ENCODE results near the gene GAMT. TPM values are rescaled to one million over a fixed set of nuclear protein-coding genes. Genes with fewer than 3 reads are reported as not detected.

Gene GAMT
- total RNA-seq, 4 donors from 2014 or later, result 43.8 to 120 (median 94.4) TPM

DNA sequence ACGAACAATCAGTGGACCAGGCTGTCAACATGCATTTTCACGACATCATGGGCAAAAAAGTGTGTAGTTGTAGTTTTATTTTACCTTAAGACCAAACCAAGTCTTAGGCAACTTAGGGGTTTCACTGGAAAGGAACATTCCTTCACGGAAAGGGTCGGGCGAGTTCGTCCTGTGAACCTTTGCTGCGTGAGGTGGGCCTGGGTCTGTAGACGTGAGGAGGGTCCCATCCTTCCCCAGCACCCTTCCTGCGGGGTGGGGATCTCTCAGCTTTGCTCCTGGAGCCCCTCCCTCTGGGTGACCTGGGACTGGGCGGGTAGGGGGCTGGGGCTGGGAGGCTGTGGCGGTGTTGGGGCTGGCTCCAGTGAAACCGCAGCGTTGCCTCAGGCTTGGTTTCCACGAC, 24.6 kb upstream of the GAMT start:
- no peaks in the 10 kb centered on the region for H3K27me3 ChIP-seq
- 82 to 84% methylated on average over 12 to 14 of the region's 14 CpGs for WGBS, 2 donors
- no peak overlapping the region for H3K4me3 ChIP-seq
- no peak for DNase-seq (ENCODE audit: low spot score in 2 of 2)
- no peaks in the 10 kb centered on the region for H3K9me3 ChIP-seq
- TF ChIP-seq, protein P1, sequence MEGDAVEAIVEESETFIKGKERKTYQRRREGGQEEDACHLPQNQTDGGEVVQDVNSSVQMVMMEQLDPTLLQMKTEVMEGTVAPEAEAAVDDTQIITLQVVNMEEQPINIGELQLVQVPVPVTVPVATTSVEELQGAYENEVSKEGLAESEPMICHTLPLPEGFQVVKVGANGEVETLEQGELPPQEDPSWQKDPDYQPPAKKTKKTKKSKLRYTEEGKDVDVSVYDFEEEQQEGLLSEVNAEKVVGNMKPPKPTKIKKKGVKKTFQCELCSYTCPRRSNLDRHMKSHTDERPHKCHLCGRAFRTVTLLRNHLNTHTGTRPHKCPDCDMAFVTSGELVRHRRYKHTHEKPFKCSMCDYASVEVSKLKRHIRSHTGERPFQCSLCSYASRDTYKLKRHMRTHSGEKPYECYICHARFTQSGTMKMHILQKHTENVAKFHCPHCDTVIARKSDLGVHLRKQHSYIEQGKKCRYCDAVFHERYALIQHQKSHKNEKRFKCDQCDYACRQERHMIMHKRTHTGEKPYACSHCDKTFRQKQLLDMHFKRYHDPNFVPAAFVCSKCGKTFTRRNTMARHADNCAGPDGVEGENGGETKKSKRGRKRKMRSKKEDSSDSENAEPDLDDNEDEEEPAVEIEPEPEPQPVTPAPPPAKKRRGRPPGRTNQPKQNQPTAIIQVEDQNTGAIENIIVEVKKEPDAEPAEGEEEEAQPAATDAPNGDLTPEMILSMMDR (IDR thresholded peaks at IDR 0.05), result no peak
- TF ChIP-seq POLR2A (IDR thresholded peaks at IDR 0.05) (no peak), EP300 (IDR thresholded peaks at IDR 0.05) (no peak)
- peaks cover 0 to 5% (median 0%) of the 10 kb centered on the region in 4 donors for H3K4me1 ChIP-seq
- H3K27ac ChIP-seq, result no peak overlapping the region
- peaks cover 0 to 100% (median 27%) of the 10 kb centered on the region in 3 donors for H3K36me3 ChIP-seq

- no peak for TF ChIP-seq POLR2A (IDR thresholded peaks at IDR 0.05)
- TF ChIP-seq EP300 (IDR thresholded peaks at IDR 0.05), result no peak
- TF ChIP-seq, protein P1 (IDR thresholded peaks at IDR 0.05), result no peak
- Histone ChIP-seq H3K27me3 (no peaks in the 10 kb centered on the region), H3K4me1 (peaks cover 0 to 5% (median 0%) of the 10 kb centered on the region in 4 donors), H3K9me3 (no peaks in the 10 kb centered on the region), H3K27ac (no peak overlapping the region), H3K36me3 (peaks cover 0 to 100% (median 24%) of the 10 kb centered on the region in 3 donors), H3K4me3 (no peak overlapping the region)
- 88 to 91% methylated on average over 33 of the region's 33 CpGs for WGBS, 2 donors
- no peak for DNase-seq (ENCODE audit: low spot score in 2 of 2)
Measured at GRCh38 chr19:1425102-1425837, 23.9 kb upstream of the GAMT start.

- H3K9me3 ChIP-seq, result no peaks in the 10 kb centered on the region
- no peaks in the 10 kb centered on the region for H3K27me3 ChIP-seq
- no peak for DNase-seq (ENCODE audit: low spot score in 2 of 2)
- TF ChIP-seq EP300 (IDR thresholded peaks at IDR 0.05) (no peak), POLR2A (IDR thresholded peaks at IDR 0.05) (no peak)
- TF ChIP-seq, protein P1 (IDR thresholded peaks at IDR 0.05), result no peak
- peak overlapping the region in 1 of 4 donors; percentile 17 for H3K27ac ChIP-seq
- WGBS, 2 donors, result 81% methylated on average over 41 to 42 of the region's 42 CpGs
- H3K4me1 ChIP-seq, result peaks cover 0 to 5% (median 0%) of the 10 kb centered on the region in 4 donors
- H3K4me3 ChIP-seq, result no peak overlapping the region
- H3K36me3 ChIP-seq, result peaks cover 0 to 98% (median 23%) of the 10 kb centered on the region in 3 donors
Measured at GRCh38 chr19:1424192-1424955, 23.0 kb upstream of the GAMT start.

GRCh38 chr19:1423436-1424191, 22.3 kb upstream of the GAMT start:
- WGBS, 2 donors, result 90 to 91% methylated on average over 40 of the region's 40 CpGs
- Histone ChIP-seq H3K27me3 (no peaks in the 10 kb centered on the region), H3K27ac (no peak overlapping the region), H3K9me3 (no peaks in the 10 kb centered on the region), H3K4me1 (peaks cover 0 to 12% (median 2%) of the 10 kb centered on the region in 4 donors), H3K36me3 (peaks cover 0 to 98% (median 20%) of the 10 kb centered on the region in 3 donors), H3K4me3 (no peak overlapping the region)
- TF ChIP-seq, protein P1 (IDR thresholded peaks at IDR 0.05), result no peak
- TF ChIP-seq POLR2A (IDR thresholded peaks at IDR 0.05) (no peak), EP300 (IDR thresholded peaks at IDR 0.05) (no peak)
- no peak for DNase-seq (ENCODE audit: low spot score in 2 of 2)
